NT2/D1 (cell line): Measurements from ENCODE around the gene SARNP.

ENCODE experiments used
- YY1 ChIP-seq: IDR thresholded peaks from 2 replicates; pipeline ENCODE4 v1.6.1; 2011; ENCODE audit not compliant: insufficient read length, insufficient read depth
- ZNF274 ChIP-seq: IDR thresholded peaks from 2 replicates; pipeline ENCODE4 v1.6.1; 2011; ENCODE audit warnings: mild to moderate bottlenecking, low read depth, low read length

DNA sequence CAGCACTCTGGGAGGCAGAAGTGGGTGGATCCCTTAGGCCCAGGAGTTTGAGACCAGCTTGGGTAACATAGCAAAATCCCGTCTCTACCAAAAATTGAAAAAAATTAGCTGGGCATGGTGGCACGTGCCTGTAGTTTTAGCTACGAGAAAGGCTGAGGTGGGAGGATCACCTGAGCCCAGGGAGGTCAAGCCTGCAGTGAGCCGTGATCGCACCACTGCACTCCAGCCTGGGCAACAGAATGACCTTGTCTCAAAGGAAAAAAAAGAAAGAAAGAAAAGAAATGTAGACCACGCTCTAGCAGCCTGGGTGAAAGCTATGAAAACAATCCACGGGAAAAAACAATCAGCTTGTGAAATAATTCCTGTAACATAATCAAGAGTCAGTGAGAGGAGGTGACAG lies 29.0 kb downstream of the SARNP start:
- TF ChIP-seq ZNF274 (no peak), YY1 (no peak)
